ENCODE data around the gene HMBS.
"Not testable (repeated sequence)": the region's sequence is repeated elsewhere in the genome, so short reads cannot be mapped to it uniquely, and the experiment has no call there.

HMBS gene

DNA sequence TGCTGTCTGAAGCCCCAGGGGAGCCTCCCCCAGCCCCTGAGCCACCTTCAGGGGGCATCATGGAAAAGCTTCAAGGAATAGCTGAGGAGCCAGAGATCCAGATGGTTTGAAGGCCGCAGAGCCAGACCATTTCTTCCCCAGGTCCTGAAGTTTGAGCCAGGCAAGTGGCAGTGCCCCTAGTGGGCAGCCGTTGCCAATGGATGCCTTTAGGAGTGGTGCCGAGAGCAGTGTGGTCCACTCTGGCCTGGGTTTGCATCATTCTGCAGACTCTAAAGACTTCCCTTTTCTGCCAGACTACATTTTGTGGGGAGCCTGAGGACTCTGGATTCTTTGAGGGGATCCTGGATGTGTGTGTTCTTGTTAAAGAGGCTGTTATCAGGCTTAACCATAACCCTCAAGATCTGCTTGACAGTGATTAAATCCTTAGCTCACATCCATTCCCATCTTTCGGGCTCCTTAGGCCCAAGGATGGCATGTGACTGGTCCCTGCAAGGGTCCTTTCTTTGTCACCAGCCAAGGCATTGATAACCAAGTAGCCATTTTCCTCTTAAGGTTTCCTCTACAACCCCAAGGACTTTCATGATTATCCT lies 49.8 kb downstream of the HMBS start:
- H3K27me3 Mint-ChIP-seq = peaks cover 7% of the 10 kb centered on the region
- no peak overlapping the region for H3K27ac Mint-ChIP-seq
- no peaks in the 10 kb centered on the region for H3K9me3 Mint-ChIP-seq
- H3K4me1 Mint-ChIP-seq (ENCODE audit: low read depth) = peaks cover 20% of the 10 kb centered on the region
- H3K4me3 Mint-ChIP-seq = no peak overlapping the region
- H3K36me3 Mint-ChIP-seq (ENCODE audit: low read depth) = peaks cover 56% of the 10 kb centered on the region
- intact Hi-C loops (cut with micrococcal nuclease) = no loop called here

DNA sequence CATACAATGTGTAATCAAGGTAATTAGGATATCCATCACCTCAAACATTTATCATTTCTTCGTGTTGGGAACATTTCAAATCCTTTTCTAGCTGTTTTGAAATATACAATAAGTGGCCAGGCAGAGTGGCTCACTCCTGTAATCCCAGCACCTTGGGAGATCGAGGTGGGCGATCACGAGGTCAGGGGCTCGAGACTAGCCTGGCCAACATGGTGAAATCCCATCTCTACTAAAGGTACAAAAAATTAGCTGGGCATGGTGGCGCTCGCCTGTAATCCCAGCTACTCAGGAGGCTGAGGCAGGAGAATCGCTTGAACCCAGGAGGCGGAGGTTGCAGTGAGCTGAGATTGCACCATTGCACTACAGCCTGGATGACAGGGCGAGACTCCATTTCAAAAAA lies 54.6 kb downstream of the HMBS start:
- H3K9me3 Mint-ChIP-seq; H3K27ac Mint-ChIP-seq; H3K4me3 Mint-ChIP-seq; intact Hi-C loops (cut with micrococcal nuclease); H3K36me3 Mint-ChIP-seq (ENCODE audit: low read depth): not testable (repeated sequence)
- peaks cover 23% of the 10 kb centered on the region for H3K4me1 Mint-ChIP-seq (ENCODE audit: low read depth)
- H3K27me3 Mint-ChIP-seq = peaks cover 16% of the 10 kb centered on the region

Data from dendritic cell treated with granulocyte-macrophage colony-stimulating factor and Interleukin-4, amounts not matched to agents 40 ng/mL and 50 ng/mL, for 4 days (primary cell).